ENCODE measurements around the gene NDE1.

DNA sequence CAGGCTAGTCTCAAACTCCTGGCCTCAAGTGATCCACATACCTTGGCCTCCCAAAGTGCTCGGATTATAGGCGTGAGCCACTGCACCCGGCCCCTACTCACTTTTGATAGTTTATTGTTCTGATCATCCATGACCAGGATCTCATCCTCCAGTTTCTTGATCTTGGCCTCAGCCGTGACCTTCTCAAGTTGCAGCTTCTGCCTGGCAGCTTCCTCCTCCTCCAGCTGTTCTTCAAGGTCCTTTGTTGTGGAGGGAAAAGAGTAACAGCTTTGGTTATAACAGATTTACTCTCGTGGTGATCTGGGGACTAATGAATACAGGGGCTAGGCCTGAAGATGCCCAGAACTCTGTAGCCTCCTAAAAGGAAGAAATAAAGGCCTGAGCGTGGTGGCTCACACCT, 89.9 kb downstream of the NDE1 start:
- TF ChIP-seq, protein P1, sequence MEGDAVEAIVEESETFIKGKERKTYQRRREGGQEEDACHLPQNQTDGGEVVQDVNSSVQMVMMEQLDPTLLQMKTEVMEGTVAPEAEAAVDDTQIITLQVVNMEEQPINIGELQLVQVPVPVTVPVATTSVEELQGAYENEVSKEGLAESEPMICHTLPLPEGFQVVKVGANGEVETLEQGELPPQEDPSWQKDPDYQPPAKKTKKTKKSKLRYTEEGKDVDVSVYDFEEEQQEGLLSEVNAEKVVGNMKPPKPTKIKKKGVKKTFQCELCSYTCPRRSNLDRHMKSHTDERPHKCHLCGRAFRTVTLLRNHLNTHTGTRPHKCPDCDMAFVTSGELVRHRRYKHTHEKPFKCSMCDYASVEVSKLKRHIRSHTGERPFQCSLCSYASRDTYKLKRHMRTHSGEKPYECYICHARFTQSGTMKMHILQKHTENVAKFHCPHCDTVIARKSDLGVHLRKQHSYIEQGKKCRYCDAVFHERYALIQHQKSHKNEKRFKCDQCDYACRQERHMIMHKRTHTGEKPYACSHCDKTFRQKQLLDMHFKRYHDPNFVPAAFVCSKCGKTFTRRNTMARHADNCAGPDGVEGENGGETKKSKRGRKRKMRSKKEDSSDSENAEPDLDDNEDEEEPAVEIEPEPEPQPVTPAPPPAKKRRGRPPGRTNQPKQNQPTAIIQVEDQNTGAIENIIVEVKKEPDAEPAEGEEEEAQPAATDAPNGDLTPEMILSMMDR (IDR thresholded peaks at IDR 0.05): no peak
- TF ChIP-seq POLR2AphosphoS5 (IDR thresholded peaks at IDR 0.05; ENCODE audit: insufficient read depth in 1 of 2, low read depth in 1 of 2): no peak
